A204.1 (cell line): ENCODE results near the gene HAT1.
"Not testable (repeated sequence)": the region's sequence is repeated elsewhere in the genome, so short reads cannot be mapped to it uniquely, and the experiment has no call there.

Experiments
- FAIRE-seq: peaks from 2 replicates; lab custom pipeline; 2012; peaks lifted over from hg19 to GRCh38; lab: Jason Lieb, UNC

The HAT1 gene

GRCh38 chr2:171972329-171972982, 50.2 kb downstream of the HAT1 start:
- FAIRE-seq: no peak

- FAIRE-seq: no peak
Measured at GRCh38 chr2:171979103-171979502, 56.8 kb downstream of the HAT1 start.

GRCh38 chr2:171983924-171984323, 61.7 kb downstream of the HAT1 start:
- not testable (repeated sequence) for FAIRE-seq

GRCh38 chr2:171985076-171985475, 62.8 kb downstream of the HAT1 start:
- FAIRE-seq: no peak

GRCh38 chr2:171986778-171987177, 64.5 kb downstream of the HAT1 start:
- FAIRE-seq: no peak

- FAIRE-seq: no peak
Measured at GRCh38 chr2:171991027-171991426, 68.8 kb downstream of the HAT1 start.

GRCh38 chr2:171995586-171995985, 73.3 kb downstream of the HAT1 start:
- no peak for FAIRE-seq

GRCh38 chr2:171996021-171996420, 73.8 kb downstream of the HAT1 start:
- no peak for FAIRE-seq

GRCh38 chr2:171997031-171997430, 74.8 kb downstream of the HAT1 start:
- not testable (repeated sequence) for FAIRE-seq

GRCh38 chr2:171999161-171999560, 76.9 kb downstream of the HAT1 start:
- FAIRE-seq: no peak

GRCh38 chr2:171999604-172000469, 77.6 kb downstream of the HAT1 start, which contains the start of gene METAP1D:
Gene METAP1D, plus strand, starts transcription at chr2:171999953. Its CDS starts 17 bp downstream, at chr2:171999970.
- no peak for FAIRE-seq

GRCh38 chr2:172000696-172001361, 78.6 kb downstream of the HAT1 start:
- no peak for FAIRE-seq

GRCh38 chr2:172007372-172007771, 85.1 kb downstream of the HAT1 start:
- no peak for FAIRE-seq

GRCh38 chr2:172009823-172010222, 87.6 kb downstream of the HAT1 start:
- FAIRE-seq: no peak

- FAIRE-seq: no peak
Measured at GRCh38 chr2:172011812-172012575, 89.7 kb downstream of the HAT1 start.

- no peak for FAIRE-seq
Measured at GRCh38 chr2:172012677-172013391, 90.6 kb downstream of the HAT1 start.

GRCh38 chr2:172013396-172013795, 91.1 kb downstream of the HAT1 start:
- FAIRE-seq: no peak

- FAIRE-seq: peak; percentile 92
Measured at GRCh38 chr2:172021074-172021931, 99.0 kb downstream of the HAT1 start.

- FAIRE-seq: peak; percentile 92
Measured at GRCh38 chr2:172021955-172022354, 99.7 kb downstream of the HAT1 start.

GRCh38 chr2:172031536-172031935, 109.3 kb downstream of the HAT1 start:
- FAIRE-seq: no peak
